HepG2 (cell line): ENCODE results near the gene MNT. TPM values are rescaled to one million over a fixed set of nuclear protein-coding genes. Genes with fewer than 3 reads are reported as not detected.
A peak's percentile ranks its signal among the peaks of the same experiment; 100 is the strongest.

ENCODE experiments used
- ADNP ChIP-seq: sonication (generic); formaldehyde crosslinking; IDR thresholded peaks from 2 replicates; pipeline ENCODE4 v1.4.0; 2020; ENCODE audit warnings: missing genetic modification reagents
- AKAP8 ChIP-seq: sonication (generic); formaldehyde crosslinking; IDR thresholded peaks from 2 replicates; pipeline ENCODE4 v1.5.1; 2020; ENCODE audit warnings: mild to moderate bottlenecking, missing genetic modification reagents
- ATF1 ChIP-seq: IDR thresholded peaks from 2 replicates; pipeline ENCODE4 v1.6.1; 2016; ENCODE audit warnings: mild to moderate bottlenecking, control low read depth
- BORCS8-MEF2B ChIP-seq: sonication (generic); formaldehyde crosslinking; IDR thresholded peaks from 2 replicates; pipeline ENCODE4 v1.8.0; 2022; ENCODE audit warnings: mild to moderate bottlenecking, missing genetic modification reagents
- GLMP ChIP-seq: sonication (generic); formaldehyde crosslinking; IDR thresholded peaks from 2 replicates; pipeline ENCODE4 v1.9.0; 2021; ENCODE audit warnings: missing genetic modification reagents, mild to moderate bottlenecking, borderline replicate concordance
- HIVEP1 ChIP-seq: sonication (generic); formaldehyde crosslinking; IDR thresholded peaks from 2 replicates; pipeline ENCODE4 v1.4.0; 2020; ENCODE audit warnings: mild to moderate bottlenecking, missing genetic modification reagents
- IKZF4 ChIP-seq: sonication (generic); formaldehyde crosslinking; IDR thresholded peaks from 2 replicates; pipeline ENCODE4 v1.5.1; 2020; ENCODE audit warnings: borderline replicate concordance, mild to moderate bottlenecking, low read depth, missing genetic modification reagents; ENCODE audit errors: not compliant biosample characterization
- KAT2B ChIP-seq: fragments of 150-350 bp; IDR thresholded peaks from 2 replicates; pipeline ENCODE4 v1.6.1; 2014; ENCODE audit warnings: low read depth, low read length, borderline replicate concordance
- MLLT10 ChIP-seq: sonication (generic); formaldehyde crosslinking; IDR thresholded peaks from 2 replicates; pipeline ENCODE4 v1.4.0; 2020; ENCODE audit warnings: missing genetic modification reagents
- MLX ChIP-seq: IDR thresholded peaks from 2 replicates; pipeline ENCODE4 v1.6.1; 2016
- MNT ChIP-seq: fragments of 450-650 bp; IDR thresholded peaks from 2 replicates; pipeline ENCODE4 v1.6.1; 2016
- NCOR1 ChIP-seq: fragments of 200-600 bp; sonication (generic); IDR thresholded peaks from 2 replicates; pipeline ENCODE4 v1.7.0; 2017; ENCODE audit warnings: antibody characterized with exemption, low read length, borderline replicate concordance
- NR0B2 ChIP-seq: sonication (generic); formaldehyde crosslinking; IDR thresholded peaks from 2 replicates; pipeline ENCODE4 v1.4.0; 2020; ENCODE audit warnings: mild to moderate bottlenecking, missing genetic modification reagents
- PAF1 ChIP-seq: IDR thresholded peaks from 2 replicates; pipeline ENCODE4 v1.6.1; 2016; ENCODE audit warnings: missing genetic modification reagents, missing compliant biosample characterization
- ZFP36L1 ChIP-seq: sonication (generic); formaldehyde crosslinking; IDR thresholded peaks from 2 replicates; pipeline ENCODE4 v1.8.0; 2022; ENCODE audit warnings: mild to moderate bottlenecking, missing genetic modification reagents, moderate library complexity
- ZNF232 ChIP-seq: sonication (generic); formaldehyde crosslinking; IDR thresholded peaks from 2 replicates; pipeline ENCODE4 v1.4.0; 2020; ENCODE audit warnings: missing genetic modification reagents, borderline replicate concordance
- ZNF329 ChIP-seq: sonication (generic); formaldehyde crosslinking; IDR thresholded peaks from 2 replicates; pipeline ENCODE4 v1.9.0; 2021; ENCODE audit warnings: low read depth, mild to moderate bottlenecking, missing genetic modification reagents
- ZNF709 ChIP-seq: sonication (generic); formaldehyde crosslinking; IDR thresholded peaks from 2 replicates; pipeline ENCODE4 v1.5.0; 2020; ENCODE audit warnings: mild to moderate bottlenecking, missing genetic modification reagents
- ZNF761 ChIP-seq: sonication (generic); formaldehyde crosslinking; conservative IDR thresholded peaks from 2 replicates; pipeline ENCODE4 v1.4.0; 2020; ENCODE audit warnings: mild to moderate bottlenecking, missing genetic modification reagents
- ZNF850 ChIP-seq: sonication (generic); formaldehyde crosslinking; conservative IDR thresholded peaks from 2 replicates; pipeline ENCODE4 v1.9.0; 2021; ENCODE audit warnings: mild to moderate bottlenecking, missing genetic modification reagents
- polyA plus RNA-seq, 8 experiments: library from polyadenylated mRNA; depleted of rRNA in 3 of 8; stranded (reverse) in 7 of 8; unstranded in 1 of 8; fragments of >200 nt; fragmentation: Illumina TruSeq in 4 of 8; extraction: Trizol in 4 of 8; gene quantifications; 2 replicates each; pipeline versions ENCODE4 v1.2.1 to v1.2.3, GENCODE V29; 2011 to 2016; ENCODE audit warnings: low read depth in 4 of 8, missing spikeins in 1 of 8, mixed read lengths in 1 of 8; ENCODE audit not compliant: insufficient read depth in 1 of 8
- total RNA-seq, 5 experiments: library from RNA; depleted of rRNA; stranded (reverse); fragments of >200 nt; fragmentation: Illumina TruSeq; extraction: Trizol; gene quantifications; 2 replicates each; pipeline ENCODE4 v1.2.3, GENCODE V29; 2016; ENCODE audit warnings: low read depth in 1 of 5
- TF ChIP-seq, protein P1 (sequence below): sonication (generic); formaldehyde crosslinking; IDR thresholded peaks from 2 replicates; pipeline ENCODE4 v1.4.0; 2020; ENCODE audit warnings: missing genetic modification reagents
- TF ChIP-seq, protein P2 (sequence below): sonication (generic); formaldehyde crosslinking; IDR thresholded peaks from 2 replicates; pipeline ENCODE4 v1.4.0; 2020; ENCODE audit warnings: missing genetic modification reagents, borderline replicate concordance
- TF ChIP-seq, protein P3 (sequence below): sonication (generic); formaldehyde crosslinking; IDR thresholded peaks from 2 replicates; pipeline ENCODE4 v1.4.0; 2020; ENCODE audit warnings: missing genetic modification reagents

Gene MNT
- total and polyA plus RNA-seq, 2 of the 13 experiments (the other 11 are each of a cell fraction or from before 2014, with no cell fraction given): 2.1 to 3.5 TPM

DNA sequence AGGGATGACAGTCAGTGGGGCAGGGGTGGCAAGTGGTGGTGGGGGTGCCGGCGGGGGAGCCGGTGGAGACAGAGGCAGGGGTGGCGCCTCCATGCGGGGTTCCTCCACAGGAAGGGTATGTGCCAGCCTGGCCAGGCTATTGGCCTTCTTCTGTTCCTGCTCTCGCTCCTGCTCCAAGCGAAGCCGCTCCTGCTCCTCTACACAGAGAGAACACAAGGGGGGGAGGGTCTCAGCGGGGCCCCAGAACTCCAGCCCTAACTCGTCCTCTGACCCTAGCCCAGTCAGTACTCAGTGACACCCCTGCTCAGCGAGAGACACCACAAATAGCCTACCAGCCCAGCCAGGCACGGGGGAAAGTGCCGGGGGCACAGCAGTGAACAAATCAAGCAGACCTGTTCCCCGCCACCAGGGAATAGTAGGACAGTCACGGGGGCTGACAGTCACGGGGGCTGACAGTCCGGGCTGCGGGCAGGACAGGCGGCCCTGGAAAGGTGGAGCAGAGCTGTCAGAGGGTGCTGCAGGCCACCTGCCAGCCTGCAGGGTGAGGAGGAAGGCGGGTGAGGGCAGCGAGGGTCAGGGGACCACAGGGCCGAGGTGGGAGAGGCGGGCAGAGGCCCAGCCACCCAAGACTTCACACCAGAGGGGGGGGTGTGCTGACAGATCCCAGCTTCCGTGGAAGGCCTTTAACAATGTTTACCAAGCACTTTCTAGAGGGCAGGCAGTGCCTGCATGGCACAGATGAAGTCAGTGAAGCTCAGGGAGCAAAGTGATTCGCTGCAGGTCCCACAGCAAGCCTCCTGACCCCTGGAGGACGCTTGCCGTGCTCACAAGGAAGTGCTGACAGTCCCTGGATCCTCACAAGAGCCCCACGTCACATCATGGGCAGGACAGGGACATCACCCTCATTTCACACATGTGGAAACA lies 5.3 kb downstream of the MNT start (continued):
- TF ChIP-seq MNT (no peak), MLX (CRISPR knock-in tag) (no peak), HIVEP1 (CRISPR knock-in tag) (no peak), ZNF232 (CRISPR knock-in tag) (no peak), ZFP36L1 (CRISPR knock-in tag) (no peak), KAT2B (no peak), NR0B2 (CRISPR knock-in tag) (no peak), ADNP (CRISPR knock-in tag) (no peak), BORCS8-MEF2B (no peak), ATF1 (CRISPR knock-in tag) (no peak), IKZF4 (no peak), ZNF761 (CRISPR knock-in tag) (no peak), AKAP8 (0 out of 2 replicates have a peak, but pooled peaks have one; percentile 3), ZNF709 (no peak), NCOR1 (no peak), GLMP (CRISPR knock-in tag) (no peak), ZNF850 (CRISPR knock-in tag) (no peak), PAF1 (CRISPR knock-in tag) (no peak), MLLT10 (no peak), ZNF329 (CRISPR knock-in tag) (no peak)
- TF ChIP-seq, protein P1, sequence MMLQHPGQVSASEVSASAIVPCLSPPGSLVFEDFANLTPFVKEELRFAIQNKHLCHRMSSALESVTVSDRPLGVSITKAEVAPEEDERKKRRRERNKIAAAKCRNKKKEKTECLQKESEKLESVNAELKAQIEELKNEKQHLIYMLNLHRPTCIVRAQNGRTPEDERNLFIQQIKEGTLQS: no peak
- TF ChIP-seq, protein P2, sequence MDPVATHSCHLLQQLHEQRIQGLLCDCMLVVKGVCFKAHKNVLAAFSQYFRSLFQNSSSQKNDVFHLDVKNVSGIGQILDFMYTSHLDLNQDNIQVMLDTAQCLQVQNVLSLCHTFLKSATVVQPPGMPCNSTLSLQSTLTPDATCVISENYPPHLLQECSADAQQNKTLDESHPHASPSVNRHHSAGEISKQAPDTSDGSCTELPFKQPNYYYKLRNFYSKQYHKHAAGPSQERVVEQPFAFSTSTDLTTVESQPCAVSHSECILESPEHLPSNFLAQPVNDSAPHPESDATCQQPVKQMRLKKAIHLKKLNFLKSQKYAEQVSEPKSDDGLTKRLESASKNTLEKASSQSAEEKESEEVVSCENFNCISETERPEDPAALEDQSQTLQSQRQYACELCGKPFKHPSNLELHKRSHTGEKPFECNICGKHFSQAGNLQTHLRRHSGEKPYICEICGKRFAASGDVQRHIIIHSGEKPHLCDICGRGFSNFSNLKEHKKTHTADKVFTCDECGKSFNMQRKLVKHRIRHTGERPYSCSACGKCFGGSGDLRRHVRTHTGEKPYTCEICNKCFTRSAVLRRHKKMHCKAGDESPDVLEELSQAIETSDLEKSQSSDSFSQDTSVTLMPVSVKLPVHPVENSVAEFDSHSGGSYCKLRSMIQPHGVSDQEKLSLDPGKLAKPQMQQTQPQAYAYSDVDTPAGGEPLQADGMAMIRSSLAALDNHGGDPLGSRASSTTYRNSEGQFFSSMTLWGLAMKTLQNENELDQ (CRISPR knock-in tag): no peak
- TF ChIP-seq, protein P3, sequence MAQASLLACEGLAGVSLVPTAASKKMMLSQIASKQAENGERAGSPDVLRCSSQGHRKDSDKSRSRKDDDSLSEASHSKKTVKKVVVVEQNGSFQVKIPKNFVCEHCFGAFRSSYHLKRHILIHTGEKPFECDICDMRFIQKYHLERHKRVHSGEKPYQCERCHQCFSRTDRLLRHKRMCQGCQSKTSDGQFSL (CRISPR knock-in tag): peak; percentile 38; the same call in 1 of the 2 replicates
